Smooth muscle cell (in vitro differentiated cells): Measurements from ENCODE around the gene ZBTB16. TPM values are rescaled to one million over a fixed set of nuclear protein-coding genes. Genes with fewer than 3 reads are reported as not detected.

ENCODE experiments used
- DNase-seq: peaks from one replicate; lab custom pipeline; 2025; ENCODE audit not compliant: unreplicated experiment; lab: John Stamatoyannopoulos, UW
- H2AFZ ChIP-seq: fragments of 200-600 bp; sonication (generic); 2 replicates; pipeline ENCODE4 v1.6.0; 2016; ENCODE audit warnings: antibody characterized with exemption, low read depth, mild to moderate bottlenecking
- H3F3A ChIP-seq: fragments of 200-600 bp; sonication (generic); 2 replicates; pipeline ENCODE4 v1.6.0; 2017; ENCODE audit warnings: antibody characterized with exemption, low read depth
- H3K27ac ChIP-seq: fragments of 200-600 bp; sonication (generic); 2 replicates; pipeline ENCODE4 v1.5.1; 2016; ENCODE audit warnings: low read depth, mild to moderate bottlenecking
- H3K27me3 ChIP-seq: fragments of 200-600 bp; sonication (generic); 2 replicates; pipeline ENCODE4 v1.6.1; 2016; ENCODE audit warnings: low read depth, mild to moderate bottlenecking
- H3K36me3 ChIP-seq: fragments of 200-600 bp; sonication (generic); 2 replicates; pipeline ENCODE4 v1.5.1; 2016; ENCODE audit warnings: low read depth
- H3K4me1 ChIP-seq: fragments of 200-600 bp; sonication (generic); 2 replicates; pipeline ENCODE4 v1.5.1; 2016; ENCODE audit warnings: low read depth
- H3K4me2 ChIP-seq: fragments of 200-600 bp; sonication (generic); 2 replicates; pipeline ENCODE4 v1.6.0; 2016; ENCODE audit warnings: mild to moderate bottlenecking
- H3K4me3 ChIP-seq: fragments of 200-600 bp; sonication (generic); 2 replicates; pipeline ENCODE4 v1.5.1; 2016; ENCODE audit warnings: mild to moderate bottlenecking
- H3K79me2 ChIP-seq: fragments of 200-600 bp; sonication (generic); 2 replicates; pipeline ENCODE4 v1.6.0; 2016; ENCODE audit warnings: low read depth, mild to moderate bottlenecking
- H3K9ac ChIP-seq: fragments of 200-600 bp; sonication (generic); 2 replicates; pipeline ENCODE4 v1.6.0; 2016; ENCODE audit warnings: low read depth
- H3K9me3 ChIP-seq: fragments of 200-600 bp; sonication (generic); replicated peaks from 2 replicates; pipeline ENCODE4 v1.5.1; 2016; ENCODE audit warnings: low read depth
- H4K20me1 ChIP-seq: fragments of 200-600 bp; sonication (generic); 2 replicates; pipeline ENCODE4 v1.6.0; 2016; ENCODE audit warnings: low read depth
- WGBS: methylation state at CpG from one replicate; pipeline ENCODE4 v1.1.7; 2016; ENCODE audit warnings: low lambda C conversion rate; 5-methylcytosine and 5-hydroxymethylcytosine counted together
- polyA plus RNA-seq: library from polyadenylated mRNA; unstranded; fragments of >200 nt; fragmentation: Nextera tagmentation; extraction: Ambion mirVana; gene quantifications from 2 replicates; pipeline ENCODE4 v1.2.1, GENCODE V29; 2016
- total RNA-seq: library from RNA; depleted of rRNA; stranded (reverse); fragments of >200 nt; gene quantifications from 2 replicates; pipeline ENCODE4 v1.2.3, GENCODE V29; 2014
- TF ChIP-seq, protein P1 (sequence below): fragments of 200-600 bp; sonication (generic); IDR thresholded peaks from 2 replicates; pipeline ENCODE4 v1.5.1; 2017; ENCODE audit warnings: borderline replicate concordance, mild to moderate bottlenecking, antibody characterized with exemption; ENCODE audit not compliant: insufficient read depth, poor library complexity, severe bottlenecking

ZBTB16 gene
- total and polyA plus RNA-seq, 2 experiments from 2014 or later = not detected

DNA sequence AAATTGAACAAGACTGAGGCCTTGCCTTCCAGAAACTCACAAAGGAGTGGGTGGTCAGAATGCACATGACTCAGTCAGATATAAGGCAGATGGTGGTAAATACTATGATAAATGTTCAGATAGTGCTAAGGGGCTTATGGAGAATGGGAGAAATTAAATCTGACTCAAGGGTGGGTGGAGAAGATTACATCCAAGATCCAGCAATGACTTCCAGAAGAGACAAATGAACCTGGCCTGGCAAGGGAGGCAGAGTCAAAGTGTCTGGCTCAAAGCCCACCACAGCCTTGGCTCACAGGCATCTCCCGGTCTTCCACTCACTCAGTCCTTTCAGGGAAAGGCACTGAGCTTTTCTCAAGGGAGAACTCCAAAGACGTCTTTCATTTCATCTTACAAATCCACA, 6.1 kb upstream of the ZBTB16 start:
- H3K9ac ChIP-seq = no peak overlapping the region
- no peaks in the 10 kb centered on the region for H3K79me2 ChIP-seq
- no peaks in the 10 kb centered on the region for H3K9me3 ChIP-seq
- 65% methylated on average over 2 of the region's 2 CpGs for WGBS
- peaks cover 18% of the 10 kb centered on the region for H3K4me1 ChIP-seq
- no peak overlapping the region for H3K4me3 ChIP-seq
- H3F3A ChIP-seq = no peaks in the 10 kb centered on the region
- H3K27me3 ChIP-seq = peaks cover 66% of the 10 kb centered on the region
- DNase-seq = no peak
- H3K4me2 ChIP-seq = no peak overlapping the region
- no peaks in the 10 kb centered on the region for H4K20me1 ChIP-seq
- H2AFZ ChIP-seq = no peak overlapping the region
- no peaks in the 10 kb centered on the region for H3K36me3 ChIP-seq
- TF ChIP-seq, protein P1, sequence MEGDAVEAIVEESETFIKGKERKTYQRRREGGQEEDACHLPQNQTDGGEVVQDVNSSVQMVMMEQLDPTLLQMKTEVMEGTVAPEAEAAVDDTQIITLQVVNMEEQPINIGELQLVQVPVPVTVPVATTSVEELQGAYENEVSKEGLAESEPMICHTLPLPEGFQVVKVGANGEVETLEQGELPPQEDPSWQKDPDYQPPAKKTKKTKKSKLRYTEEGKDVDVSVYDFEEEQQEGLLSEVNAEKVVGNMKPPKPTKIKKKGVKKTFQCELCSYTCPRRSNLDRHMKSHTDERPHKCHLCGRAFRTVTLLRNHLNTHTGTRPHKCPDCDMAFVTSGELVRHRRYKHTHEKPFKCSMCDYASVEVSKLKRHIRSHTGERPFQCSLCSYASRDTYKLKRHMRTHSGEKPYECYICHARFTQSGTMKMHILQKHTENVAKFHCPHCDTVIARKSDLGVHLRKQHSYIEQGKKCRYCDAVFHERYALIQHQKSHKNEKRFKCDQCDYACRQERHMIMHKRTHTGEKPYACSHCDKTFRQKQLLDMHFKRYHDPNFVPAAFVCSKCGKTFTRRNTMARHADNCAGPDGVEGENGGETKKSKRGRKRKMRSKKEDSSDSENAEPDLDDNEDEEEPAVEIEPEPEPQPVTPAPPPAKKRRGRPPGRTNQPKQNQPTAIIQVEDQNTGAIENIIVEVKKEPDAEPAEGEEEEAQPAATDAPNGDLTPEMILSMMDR = no peak
- no peak overlapping the region for H3K27ac ChIP-seq

DNA sequence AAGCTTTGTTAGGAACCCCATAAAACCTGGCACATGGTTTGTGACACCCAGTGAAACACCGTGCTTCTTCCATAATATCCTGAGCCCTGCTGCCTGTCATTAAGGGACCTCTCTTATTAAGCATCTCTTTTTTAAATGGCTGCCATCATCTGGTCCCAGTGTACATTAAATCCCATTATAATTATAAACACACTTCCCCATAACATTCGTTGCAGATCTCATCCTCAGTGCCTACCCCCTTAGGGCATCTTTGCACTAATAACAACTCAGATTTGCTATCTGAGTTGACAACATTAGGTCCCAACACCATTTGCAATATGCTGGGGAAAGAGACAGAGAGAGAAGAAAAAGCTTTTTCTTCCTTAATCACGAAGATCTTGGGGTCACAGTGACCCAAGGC, 4.7 kb upstream of the ZBTB16 start:
- H3K4me3 ChIP-seq = no peak overlapping the region
- H3K9me3 ChIP-seq = no peaks in the 10 kb centered on the region
- H3K27me3 ChIP-seq = peaks cover 80% of the 10 kb centered on the region
- no peak overlapping the region for H3K4me2 ChIP-seq
- DNase-seq = no peak
- no peak overlapping the region for H3K9ac ChIP-seq
- H4K20me1 ChIP-seq = no peaks in the 10 kb centered on the region
- WGBS = 74% methylated on average over 3 of the region's 3 CpGs
- no peak overlapping the region for H2AFZ ChIP-seq
- no peaks in the 10 kb centered on the region for H3K79me2 ChIP-seq
- no peak overlapping the region for H3K27ac ChIP-seq
- no peaks in the 10 kb centered on the region for H3K36me3 ChIP-seq
- TF ChIP-seq, protein P1 = no peak
- H3F3A ChIP-seq = no peaks in the 10 kb centered on the region
- peaks cover 25% of the 10 kb centered on the region for H3K4me1 ChIP-seq

DNA sequence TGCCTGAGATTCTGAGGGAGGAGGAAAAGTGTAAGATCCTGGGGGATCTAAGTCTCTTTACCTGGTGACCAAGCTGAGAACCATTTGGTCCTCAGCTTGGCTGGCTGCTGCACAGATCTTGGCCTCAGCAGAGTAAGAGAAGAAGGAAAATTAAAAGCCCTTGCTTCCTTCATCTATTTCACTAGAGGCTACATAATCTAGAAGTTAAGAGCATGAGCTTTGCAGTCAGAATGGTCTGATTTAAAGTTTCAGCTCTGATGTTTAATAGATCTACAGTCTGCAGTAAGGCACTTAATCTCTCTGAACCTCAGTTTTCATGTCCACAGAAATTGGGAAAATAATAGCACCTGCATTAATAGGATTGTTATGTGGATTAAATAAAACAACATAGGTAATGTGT, 3.1 kb upstream of the ZBTB16 start:
- Histone ChIP-seq H3K79me2 (no peaks in the 10 kb centered on the region), H3K36me3 (no peaks in the 10 kb centered on the region), H3K9me3 (no peaks in the 10 kb centered on the region), H3F3A (no peaks in the 10 kb centered on the region), H4K20me1 (no peaks in the 10 kb centered on the region), H3K27ac (no peak overlapping the region), H3K27me3 (peaks cover 85% of the 10 kb centered on the region), H3K4me2 (no peak overlapping the region), H2AFZ (no peak overlapping the region), H3K4me1 (peaks cover 28% of the 10 kb centered on the region), H3K4me3 (no peak overlapping the region), H3K9ac (no peak overlapping the region)
- DNase-seq = no peak
- TF ChIP-seq, protein P1 = no peak

DNA sequence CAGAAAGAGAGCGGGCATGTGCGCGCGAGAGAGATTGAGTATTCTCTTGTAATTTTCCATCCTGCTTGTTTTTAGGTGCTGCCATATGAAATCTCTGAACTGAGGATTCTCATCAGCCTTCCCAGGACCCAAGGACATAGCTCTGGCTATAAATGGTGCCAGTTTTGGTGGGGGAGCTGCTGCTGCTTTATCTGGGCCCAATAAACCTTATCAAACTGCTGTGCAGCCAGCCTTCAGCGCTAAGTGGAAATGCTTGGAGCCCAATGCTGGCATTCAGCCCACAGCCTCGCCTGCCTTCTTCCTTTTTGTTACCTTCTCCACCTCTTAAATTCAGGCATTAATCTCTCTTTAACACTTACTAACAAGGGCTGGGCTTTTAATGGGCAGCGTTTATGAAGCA, 2.4 kb upstream of the ZBTB16 start:
- Histone ChIP-seq H3K9ac (no peak overlapping the region), H4K20me1 (no peaks in the 10 kb centered on the region), H3K4me2 (no peak overlapping the region), H3K9me3 (no peaks in the 10 kb centered on the region), H3K27me3 (peaks cover 85% of the 10 kb centered on the region), H2AFZ (no peak overlapping the region), H3F3A (no peaks in the 10 kb centered on the region), H3K27ac (no peak overlapping the region), H3K36me3 (no peaks in the 10 kb centered on the region), H3K4me3 (no peak overlapping the region), H3K79me2 (no peaks in the 10 kb centered on the region), H3K4me1 (peaks cover 32% of the 10 kb centered on the region)
- TF ChIP-seq, protein P1 = no peak
- WGBS = 72% methylated on average over 7 of the region's 7 CpGs
- no peak for DNase-seq
